Naive thymus-derived CD4-positive, alpha-beta T cell (primary cell): ENCODE measurements around the gene TRAPPC8. TPM values are rescaled to one million over a fixed set of nuclear protein-coding genes. Genes with fewer than 3 reads are reported as not detected.
"Not testable (repeated sequence)": the region's sequence is repeated elsewhere in the genome, so short reads cannot be mapped to it uniquely, and the experiment has no call there.

Experiments used
- ATAC-seq: fragments of 150-1000 bp; cut with Tn5 transposase; 2 replicates; pipeline ENCODE4 v1.10.0; 2021; ENCODE audit warnings: mild to moderate bottlenecking, moderate library complexity
- CTCF ChIA-PET: fragments of 350-600 bp; sonication (Branson Sonifier 250); formaldehyde crosslinking; loops from one replicate; lab custom pipeline; 2021; ENCODE audit warnings: antibody characterized with exemption; lab: Charles Lee
- POLR2A ChIA-PET: fragments of 350-600 bp; sonication (Branson Sonifier 250); formaldehyde crosslinking; loops from one replicate; lab custom pipeline; 2021; ENCODE audit warnings: antibody characterized with exemption, inconsistent platforms; lab: Charles Lee
- DNase-seq, 9 donors: peaks; one replicate each; pipeline versions ENCODE4 v3.0.0 to v3.0.0-alpha.2; 2020 to 2022; ENCODE audit warnings: mixed read lengths in 1 of 9
- H3K27ac ChIP-seq: one replicate; pipeline ENCODE4 v1.7.0; 2013; ENCODE audit warnings: mild to moderate bottlenecking, low read depth, low read length, moderate library complexity
- H3K27me3 ChIP-seq, 2 donors: one replicate each; pipeline ENCODE4 v1.7.0; 2013; ENCODE audit warnings: low read length in 2 of 2, mild to moderate bottlenecking in 2 of 2, moderate library complexity in 2 of 2; ENCODE audit not compliant: control insufficient read depth in 2 of 2, insufficient read depth in 2 of 2
- H3K36me3 ChIP-seq, 3 experiments: 1 replicate in 2 of 3; 2 replicates in 1 of 3; pipeline ENCODE4 v1.7.0; 2013; ENCODE audit warnings: low read length in 3 of 3, mild to moderate bottlenecking in 3 of 3, moderate library complexity in 1 of 3; ENCODE audit not compliant: insufficient read depth in 3 of 3, control insufficient read depth in 2 of 3
- H3K4me1 ChIP-seq, 2 donors: one replicate each; pipeline ENCODE4 v1.7.0; 2013; ENCODE audit warnings: low read length in 2 of 2, mild to moderate bottlenecking in 2 of 2, moderate library complexity in 1 of 2; ENCODE audit not compliant: control insufficient read depth in 2 of 2, insufficient read depth in 2 of 2
- H3K4me3 ChIP-seq: 2 replicates; pipeline ENCODE4 v1.7.0; 2013; ENCODE audit warnings: mild to moderate bottlenecking, low read length
- H3K9me3 ChIP-seq, 3 experiments: 1 replicate in 2 of 3; 2 replicates in 1 of 3; pipeline ENCODE4 v1.7.0; 2013; ENCODE audit warnings: low read length in 3 of 3; ENCODE audit not compliant: control insufficient read depth in 2 of 3
- H3K27ac Mint-ChIP-seq, 9 donors: one replicate each; pipeline ENCODE4 v1.8.0; 2020 to 2022; ENCODE audit warnings: mixed read lengths in 9 of 9, mild to moderate bottlenecking in 8 of 9, moderate library complexity in 5 of 9, inconsistent platforms in 2 of 9
- H3K27me3 Mint-ChIP-seq, 5 donors: one replicate each; pipeline ENCODE4 v1.8.0; 2021 to 2022; ENCODE audit warnings: mixed read lengths in 5 of 5, mild to moderate bottlenecking in 1 of 5
- H3K36me3 Mint-ChIP-seq, 5 donors: one replicate each; pipeline ENCODE4 v1.8.0; 2020 to 2022; ENCODE audit warnings: mixed read lengths in 5 of 5, mild to moderate bottlenecking in 3 of 5, inconsistent platforms in 1 of 5
- H3K4me1 Mint-ChIP-seq, 7 donors: one replicate each; pipeline ENCODE4 v1.8.0; 2020 to 2022; ENCODE audit warnings: mixed read lengths in 7 of 7, mild to moderate bottlenecking in 3 of 7, inconsistent platforms in 1 of 7
- H3K4me3 Mint-ChIP-seq, 10 donors: one replicate each; pipeline ENCODE4 v1.8.0; 2020 to 2022; ENCODE audit warnings: mild to moderate bottlenecking in 10 of 10, mixed read lengths in 10 of 10, moderate library complexity in 6 of 10, inconsistent platforms in 2 of 10
- H3K9me3 Mint-ChIP-seq, 11 donors: one replicate each; pipeline ENCODE4 v1.8.0; 2020 to 2022; ENCODE audit warnings: mixed read lengths in 11 of 11, mild to moderate bottlenecking in 4 of 11, inconsistent platforms in 1 of 11, moderate library complexity in 1 of 11
- intact Hi-C, 2 donors: fragments of 100-400 bp; cut with micrococcal nuclease; formaldehyde crosslinking; loops; one replicate each; pipeline ENCODE4 v1.15.1; 2023
- polyA plus RNA-seq, 2 donors: library from polyadenylated mRNA; unstranded; fragments of 300-500 nt; fragmentation: Illumina TruSeq; gene quantifications; one replicate each; pipeline ENCODE4 v1.2.3, GENCODE V29; 2021
- total RNA-seq, 6 experiments: library from RNA in 5 of 6; stranded (reverse) in 5 of 6; gene quantifications; 1 replicate in 5 of 6; 2 replicates in 1 of 6; pipeline ENCODE4 v1.2.3 and lab custom pipeline; 2021 to 2026

Gene TRAPPC8
- total and polyA plus RNA-seq, 7 experiments from 2014 or later, result 16.4 to 62.7 (median 42.7) TPM

- intact Hi-C loops, result no loop called here
- no peaks in the 10 kb centered on the region for H3K27me3 Mint-ChIP-seq
- Histone ChIP-seq H3K4me3 (no peak overlapping the region), H3K36me3 (peaks cover 0 to 10% (median 0%) of the 10 kb centered on the region in 3 experiments), H3K9me3 (no peaks in the 10 kb centered on the region), H3K27ac (no peak overlapping the region), H3K4me1 (no peaks in the 10 kb centered on the region), H3K27me3 (no peaks in the 10 kb centered on the region)
- ChIA-PET CTCF (interaction anchor here (0.7 kb wide), 1 partner anchor 36 kb away, joined by 3 read pairs; no protein-coding TSS in a partner anchor), POLR2A (no interaction called here)
- H3K36me3 Mint-ChIP-seq, result peaks cover 0 to 16% (median 8%) of the 10 kb centered on the region in 5 donors
- ATAC-seq (no peak), DNase-seq (no peak)
- H3K4me1 Mint-ChIP-seq, result peaks cover 6 to 33% (median 18%) of the 10 kb centered on the region in 7 donors
- H3K9me3 Mint-ChIP-seq, result no peaks in the 10 kb centered on the region
- no peak overlapping the region for H3K4me3 Mint-ChIP-seq
- peak overlapping the region in 3 of 9 donors; percentile 19 to 62 (median 45) for H3K27ac Mint-ChIP-seq
These were observed 11.1 kb downstream of the TRAPPC8 start for GRCh38 chr18:31931886-31932240.

- CTCF ChIA-PET, result interaction anchor here (0.7 kb wide), 1 partner anchor 36 kb away, joined by 3 read pairs; no protein-coding TSS in a partner anchor
- H3K4me3 Mint-ChIP-seq, result no peak overlapping the region
- Histone ChIP-seq H3K27ac (no peak overlapping the region), H3K36me3 (peaks cover 0 to 14% (median 0%) of the 10 kb centered on the region in 3 experiments), H3K4me3 (no peak overlapping the region), H3K4me1 (no peaks in the 10 kb centered on the region), H3K27me3 (no peaks in the 10 kb centered on the region), H3K9me3 (no peaks in the 10 kb centered on the region)
- DNase-seq, result no peak
- POLR2A ChIA-PET, result no interaction called here
- H3K9me3 Mint-ChIP-seq, result no peaks in the 10 kb centered on the region
- H3K27me3 Mint-ChIP-seq, result no peaks in the 10 kb centered on the region
- peak overlapping the region in 2 of 9 donors; percentile 19 to 62 for H3K27ac Mint-ChIP-seq
- intact Hi-C loops, result no loop called here
- H3K4me1 Mint-ChIP-seq, result peaks cover 6 to 37% (median 19%) of the 10 kb centered on the region in 7 donors
- ATAC-seq, result no peak
- H3K36me3 Mint-ChIP-seq, result peaks cover 0 to 19% (median 13%) of the 10 kb centered on the region in 5 donors
These were observed 11.6 kb downstream of the TRAPPC8 start for GRCh38 chr18:31931163-31931885.

GRCh38 chr18:31929273-31929672 is 13.7 kb downstream of the TRAPPC8 start:
- H3K9me3 Mint-ChIP-seq, result no peaks in the 10 kb centered on the region
- no peaks in the 10 kb centered on the region for H3K27me3 Mint-ChIP-seq
- H3K9me3 ChIP-seq, result no peaks in the 10 kb centered on the region
- no peak overlapping the region for H3K4me3 ChIP-seq
- H3K27me3 ChIP-seq, result no peaks in the 10 kb centered on the region
- POLR2A ChIA-PET, result interaction anchor here (0.6 kb wide), 1 partner anchor 47 kb away, joined by 4 read pairs; no protein-coding TSS in a partner anchor
- H3K4me3 Mint-ChIP-seq, result no peak overlapping the region
- ATAC-seq (no peak), DNase-seq (no peak)
- peaks cover 4 to 16% (median 10%) of the 10 kb centered on the region in 3 experiments for H3K36me3 ChIP-seq
- intact Hi-C loops, result no loop called here
- H3K27ac Mint-ChIP-seq, result peak overlapping the region in 2 of 9 donors; percentile 5 to 51
- CTCF ChIA-PET, result no interaction called here
- no peak overlapping the region for H3K27ac ChIP-seq
- peaks cover 5 to 49% (median 31%) of the 10 kb centered on the region in 7 donors for H3K4me1 Mint-ChIP-seq
- H3K36me3 Mint-ChIP-seq, result peaks cover 0 to 36% (median 24%) of the 10 kb centered on the region in 5 donors
- H3K4me1 ChIP-seq, result no peaks in the 10 kb centered on the region

- Mint-ChIP-seq H3K36me3 (peaks cover 0 to 43% (median 29%) of the 10 kb centered on the region in 5 donors), H3K27ac (peak overlapping the region in 1 of 9 donors; percentile 45), H3K4me1 (peaks cover 2 to 40% (median 36%) of the 10 kb centered on the region in 7 donors)
- H3K9me3 ChIP-seq, H3K4me3 ChIP-seq, DNase-seq, H3K27ac ChIP-seq, ATAC-seq, CTCF ChIA-PET, H3K4me3 Mint-ChIP-seq, H3K27me3 Mint-ChIP-seq, H3K4me1 ChIP-seq, POLR2A ChIA-PET, intact Hi-C loops, H3K9me3 Mint-ChIP-seq, H3K27me3 ChIP-seq: not testable (repeated sequence)
- H3K36me3 ChIP-seq, result peaks cover 4 to 16% (median 10%) of the 10 kb centered on the region in 3 experiments
These were observed 15.9 kb downstream of the TRAPPC8 start for GRCh38 chr18:31926988-31927387.

- no peaks in the 10 kb centered on the region for H3K27me3 ChIP-seq
- CTCF ChIA-PET, result no interaction called here
- POLR2A ChIA-PET, result interaction anchor here (0.7 to 1.0 kb wide), 2 partner anchors 98 to 228 kb away, joined by 3 to 5 read pairs; partner anchors contain the start of gene RNF125
- H3K27ac Mint-ChIP-seq, result peak overlapping the region in 4 of 9 donors; percentile 28 to 65 (median 44)
- H3K4me1 ChIP-seq, result peaks cover 0 to 3% of the 10 kb centered on the region in 2 donors
- ATAC-seq (no peak), DNase-seq (no peak)
- no peaks in the 10 kb centered on the region for H3K27me3 Mint-ChIP-seq
- H3K9me3 ChIP-seq, result no peaks in the 10 kb centered on the region
- peaks cover 0 to 12% (median 1%) of the 10 kb centered on the region in 3 experiments for H3K36me3 ChIP-seq
- no peak overlapping the region for H3K27ac ChIP-seq
- intact Hi-C loops, result loop anchor here in 1 of 2 donors (5.0 kb wide), 1 partner anchor 37 kb away; no protein-coding TSS in a partner anchor
- peaks cover 2 to 20% (median 7%) of the 10 kb centered on the region in 7 donors for H3K4me1 Mint-ChIP-seq
- H3K9me3 Mint-ChIP-seq, result no peaks in the 10 kb centered on the region
- H3K4me3 ChIP-seq, result no peak overlapping the region
- H3K36me3 Mint-ChIP-seq, result peaks cover 2 to 31% (median 17%) of the 10 kb centered on the region in 5 donors
- no peak overlapping the region for H3K4me3 Mint-ChIP-seq
These were observed 22.7 kb downstream of the TRAPPC8 start for GRCh38 chr18:31920277-31920676.

GRCh38 chr18:31919366-31919765 is 23.6 kb downstream of the TRAPPC8 start:
- H3K4me3 Mint-ChIP-seq, ATAC-seq, H3K4me3 ChIP-seq, H3K27ac Mint-ChIP-seq, H3K27ac ChIP-seq, H3K9me3 Mint-ChIP-seq, DNase-seq, intact Hi-C loops, H3K9me3 ChIP-seq, H3K27me3 Mint-ChIP-seq, H3K27me3 ChIP-seq, POLR2A ChIA-PET, H3K4me1 ChIP-seq: not testable (repeated sequence)
- Mint-ChIP-seq H3K36me3 (peaks cover 2 to 30% (median 15%) of the 10 kb centered on the region in 5 donors), H3K4me1 (peaks cover 1 to 21% (median 7%) of the 10 kb centered on the region in 7 donors)
- peaks cover 0 to 16% (median 0%) of the 10 kb centered on the region in 3 experiments for H3K36me3 ChIP-seq
- CTCF ChIA-PET, result interaction anchor here (0.6 kb wide), 1 partner anchor 638 kb away, joined by 3 read pairs; no protein-coding TSS in a partner anchor
